ENCODE measurements around the gene CDC14A.

Gene CDC14A

DNA sequence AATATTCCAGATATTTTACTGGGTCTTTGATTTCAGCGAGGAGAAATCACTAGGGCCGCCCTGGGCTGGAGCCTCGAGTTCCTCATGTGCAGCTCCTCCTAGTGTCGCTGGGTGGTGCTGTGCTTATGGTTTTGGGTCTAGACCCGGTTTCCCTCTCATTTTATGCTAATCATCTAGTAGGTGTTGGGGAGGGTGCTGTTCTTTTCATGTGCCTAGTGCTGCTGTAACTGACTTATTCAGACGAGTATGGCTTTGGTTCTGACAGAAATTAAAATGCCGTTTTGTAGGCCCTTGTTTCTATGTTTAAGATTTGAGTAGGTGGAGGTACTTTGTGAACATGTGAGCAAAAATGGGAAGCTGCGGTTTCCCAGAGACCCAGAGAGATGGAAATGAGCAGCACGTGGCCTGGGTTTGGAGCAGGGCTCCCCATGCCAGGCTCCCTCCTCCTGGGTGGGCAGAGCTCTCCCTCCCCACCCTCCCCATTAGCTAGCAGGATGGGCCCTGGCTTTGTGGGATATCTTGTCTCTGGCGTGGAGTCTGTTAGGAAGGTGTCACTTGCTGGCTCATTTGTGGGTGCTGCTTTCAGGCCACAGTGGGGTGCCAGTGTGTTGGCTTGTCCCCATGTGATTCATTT, 111.6 kb downstream of the CDC14A start:
- no peaks in the 10 kb centered on the region for H3K27me3 ChIP-seq
- no peak for TF ChIP-seq Cebpa-rat (IDR thresholded peaks at IDR 0.05)
- peak overlapping the region; percentile 32 to 67 (median 52) for H3K4me2 ChIP-seq
- peak overlapping the region in 8 of 11 experiments; percentile 17 to 48 (median 30); a peak in 8 of 22 replicates for H3K9ac ChIP-seq
- H3K36me3 ChIP-seq: peaks cover 10 to 50% (median 30%) of the 10 kb centered on the region in 11 experiments; a peak in 21 of 22 replicates
- H4K20me1 ChIP-seq: no peaks in the 10 kb centered on the region
- H3K27ac ChIP-seq: peak overlapping the region in 9 of 11 experiments; percentile 11 to 68 (median 58); a peak in 14 of 22 replicates
- H3K4me1 ChIP-seq: peaks cover 10 to 32% (median 15%) of the 10 kb centered on the region in 10 experiments; a peak in 18 of 20 replicates
- no peaks in the 10 kb centered on the region for H3K9me3 ChIP-seq (replicated peaks in 1 of 11)
- H3K4me3 ChIP-seq: peak overlapping the region in 1 of 10 experiments; percentile 48; a peak in 3 of 20 replicates

- Histone ChIP-seq H3K27me3 (no peaks in the 10 kb centered on the region), H3K4me3 (no peak overlapping the region), H3K27ac (no peak overlapping the region), H3K4me2 (no peak overlapping the region), H3K4me1 (peaks cover 0 to 16% (median under 1%) of the 10 kb centered on the region in 10 experiments; a peak in 7 of 20 replicates), H3K9ac (no peak overlapping the region), H3K9me3 (replicated peaks in 1 of 11) (no peaks in the 10 kb centered on the region), H4K20me1 (no peaks in the 10 kb centered on the region), H3K36me3 (peaks cover 25 to 73% (median 51%) of the 10 kb centered on the region in 11 experiments; a peak in 21 of 22 replicates)
- TF ChIP-seq Cebpa-rat (IDR thresholded peaks at IDR 0.05): no peak
Observed at GRCh38 chr1:100469578-100469977, 117.3 kb downstream of the CDC14A start.

DNA sequence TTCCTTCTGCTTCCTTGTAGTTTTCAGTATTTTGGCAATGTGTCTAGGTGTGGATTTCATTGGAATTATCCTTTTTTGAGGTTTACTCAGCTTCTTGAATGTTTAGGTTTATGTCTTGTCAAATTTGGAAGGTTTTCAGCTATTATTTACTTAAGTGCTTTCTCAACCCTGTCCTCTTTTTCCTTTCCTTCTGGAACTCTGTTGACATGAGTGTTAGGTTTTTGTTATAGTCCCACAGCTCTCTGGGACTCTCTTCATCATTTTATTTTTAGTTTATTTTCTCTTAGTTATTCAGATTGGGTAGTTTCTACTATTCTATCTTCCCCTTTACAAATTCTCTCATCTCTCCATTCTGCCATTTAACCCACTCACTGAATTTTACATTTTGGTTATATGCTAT, 122.5 kb downstream of the CDC14A start:
- Histone ChIP-seq H4K20me1 (no peaks in the 10 kb centered on the region), H3K27me3 (no peaks in the 10 kb centered on the region), H3K4me1 (peaks cover 0 to 7% (median 3%) of the 10 kb centered on the region in 10 experiments; a peak in 6 of 20 replicates), H3K27ac (no peak overlapping the region), H3K4me2 (no peak overlapping the region), H3K9ac (no peak overlapping the region), H3K36me3 (peaks cover 26 to 65% (median 35%) of the 10 kb centered on the region in 11 experiments), H3K4me3 (no peak overlapping the region), H3K9me3 (replicated peaks in 1 of 11) (no peaks in the 10 kb centered on the region)
- no peak for TF ChIP-seq Cebpa-rat (IDR thresholded peaks at IDR 0.05)

DNA sequence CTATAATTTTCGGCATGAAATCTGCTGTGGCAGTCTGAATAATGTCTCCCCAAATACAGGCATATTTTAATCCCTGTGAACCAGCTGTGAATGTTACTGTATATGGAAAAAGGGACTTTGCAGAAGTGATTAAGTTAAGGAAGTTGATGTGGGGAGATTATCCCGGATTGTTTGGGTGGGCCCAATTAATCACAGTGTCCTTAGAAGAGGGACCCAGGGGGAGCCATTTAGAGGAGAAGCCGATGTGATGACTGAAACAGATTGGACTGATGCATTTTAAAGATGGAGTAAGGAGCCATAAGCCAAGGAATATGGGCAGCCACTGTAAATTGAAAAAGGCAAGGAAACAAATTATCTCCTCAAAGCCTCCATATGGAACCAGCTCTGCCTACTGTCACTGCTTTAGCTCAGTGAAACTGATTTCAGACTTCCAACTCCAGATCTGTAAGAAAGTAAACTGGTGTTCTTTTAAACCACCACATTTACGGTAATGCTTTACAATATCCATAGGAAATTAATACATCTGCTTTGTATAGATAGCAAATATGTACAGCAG, 124.5 kb downstream of the CDC14A start:
- no peaks in the 10 kb centered on the region for H3K27me3 ChIP-seq
- no peak overlapping the region for H3K9ac ChIP-seq
- no peak overlapping the region for H3K27ac ChIP-seq
- 0 out of 22 replicates have a peak, but pooled peaks cover 0 to 2% (median 0%) of the 10 kb centered on the region in 11 experiments for H3K9me3 ChIP-seq (replicated peaks in 1 of 11)
- no peaks in the 10 kb centered on the region for H4K20me1 ChIP-seq
- H3K4me1 ChIP-seq: peaks cover 0 to 7% (median 3%) of the 10 kb centered on the region in 10 experiments; a peak in 6 of 20 replicates
- TF ChIP-seq Cebpa-rat (IDR thresholded peaks at IDR 0.05): no peak
- peaks cover 37 to 73% (median 53%) of the 10 kb centered on the region in 11 experiments for H3K36me3 ChIP-seq
- no peak overlapping the region for H3K4me2 ChIP-seq
- no peak overlapping the region for H3K4me3 ChIP-seq

- Histone ChIP-seq H3K36me3 (peaks cover 35 to 83% (median 49%) of the 10 kb centered on the region in 11 experiments), H3K27me3 (no peaks in the 10 kb centered on the region), H3K27ac (no peak overlapping the region), H3K9me3 (replicated peaks in 1 of 11) (peaks cover 0 to 12% (median 0%) of the 10 kb centered on the region in 11 experiments; a peak in 3 of 22 replicates), H3K4me1 (peaks cover 0 to 7% (median 3%) of the 10 kb centered on the region in 10 experiments; a peak in 6 of 20 replicates), H3K4me3 (no peak overlapping the region), H3K9ac (no peak overlapping the region), H4K20me1 (no peaks in the 10 kb centered on the region), H3K4me2 (no peak overlapping the region)
- no peak for TF ChIP-seq Cebpa-rat (IDR thresholded peaks at IDR 0.05)
Observed at GRCh38 chr1:100478816-100479215, 126.5 kb downstream of the CDC14A start.

DNA sequence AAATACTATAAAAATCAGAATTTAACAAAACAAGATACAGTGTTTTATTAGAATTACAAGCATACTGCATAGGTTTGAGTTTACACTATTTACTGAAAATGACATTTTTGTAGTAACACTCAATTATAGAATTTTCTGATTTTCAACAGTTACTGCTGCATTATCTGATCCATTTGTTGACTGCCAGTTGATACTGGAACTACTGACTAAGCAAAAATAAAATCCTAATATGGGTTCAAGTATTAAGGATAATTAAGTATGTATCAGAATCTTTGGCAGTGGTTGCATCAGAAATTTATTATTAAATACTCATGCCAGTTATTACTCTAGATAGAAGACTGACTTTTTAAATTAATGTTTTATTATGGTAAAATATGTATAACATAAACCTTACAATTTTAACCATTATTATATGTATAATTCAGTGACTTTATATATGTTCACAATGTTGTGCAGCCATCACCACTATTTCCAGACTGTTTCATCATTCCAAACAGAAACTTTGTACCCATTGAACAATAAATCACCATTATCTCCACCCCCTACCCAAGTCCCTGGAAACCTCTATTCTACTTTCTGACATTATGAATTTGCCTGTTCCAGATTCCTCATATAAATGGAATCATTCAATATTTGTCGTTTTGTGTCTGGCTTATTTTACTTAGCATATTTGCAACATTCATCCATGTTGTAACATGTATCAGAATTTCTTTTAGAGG, 127.5 kb downstream of the CDC14A start:
- Histone ChIP-seq H4K20me1 (no peaks in the 10 kb centered on the region), H3K36me3 (peaks cover 35 to 89% (median 56%) of the 10 kb centered on the region in 11 experiments), H3K4me1 (peaks cover 0 to 7% (median 3%) of the 10 kb centered on the region in 10 experiments; a peak in 6 of 20 replicates), H3K27me3 (no peaks in the 10 kb centered on the region), H3K9me3 (replicated peaks in 1 of 11) (peaks cover 0 to 12% (median 0%) of the 10 kb centered on the region in 11 experiments; a peak in 3 of 22 replicates), H3K9ac (no peak overlapping the region), H3K4me2 (no peak overlapping the region), H3K4me3 (no peak overlapping the region), H3K27ac (no peak overlapping the region)
- TF ChIP-seq Cebpa-rat (IDR thresholded peaks at IDR 0.05): no peak

- Histone ChIP-seq H3K4me2 (no peak overlapping the region), H4K20me1 (no peaks in the 10 kb centered on the region), H3K4me3 (no peak overlapping the region), H3K27me3 (no peaks in the 10 kb centered on the region), H3K27ac (no peak overlapping the region), H3K9me3 (replicated peaks in 1 of 11) (peaks cover 0 to 12% (median 0%) of the 10 kb centered on the region in 11 experiments; a peak in 3 of 22 replicates), H3K4me1 (peaks cover 0 to 7% (median 3%) of the 10 kb centered on the region in 10 experiments; a peak in 6 of 20 replicates), H3K36me3 (peaks cover 38 to 89% (median 55%) of the 10 kb centered on the region in 11 experiments), H3K9ac (no peak overlapping the region)
- TF ChIP-seq Cebpa-rat (IDR thresholded peaks at IDR 0.05): no peak
Observed at GRCh38 chr1:100481303-100481702, 129.0 kb downstream of the CDC14A start.

DNA sequence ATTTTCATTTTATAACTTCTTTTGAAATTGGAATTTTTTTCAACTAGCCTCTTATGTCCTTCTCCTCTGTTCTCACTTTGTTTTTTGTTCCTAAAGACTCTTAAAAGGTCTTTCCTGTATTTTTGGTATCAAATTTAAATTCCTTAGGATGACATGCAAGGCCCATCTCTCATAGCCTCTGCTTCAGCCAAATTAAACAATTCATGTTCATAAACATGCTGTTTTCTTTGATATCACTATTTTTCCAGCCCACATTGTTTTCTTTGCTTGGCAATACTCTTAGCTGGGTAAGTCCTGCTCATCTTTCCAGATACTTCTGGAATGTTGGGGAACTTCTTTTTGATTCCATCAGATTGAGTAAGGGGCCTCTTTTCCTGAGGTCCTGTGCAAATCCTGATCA, 129.9 kb downstream of the CDC14A start:
- TF ChIP-seq Cebpa-rat (IDR thresholded peaks at IDR 0.05): no peak
- no peak overlapping the region for H3K4me3 ChIP-seq
- peaks cover 0 to 7% (median 3%) of the 10 kb centered on the region in 10 experiments; a peak in 6 of 20 replicates for H3K4me1 ChIP-seq
- no peaks in the 10 kb centered on the region for H4K20me1 ChIP-seq
- no peak overlapping the region for H3K9ac ChIP-seq
- H3K27me3 ChIP-seq: no peaks in the 10 kb centered on the region
- H3K9me3 ChIP-seq (replicated peaks in 1 of 11): peaks cover 0 to 12% (median 0%) of the 10 kb centered on the region in 11 experiments; a peak in 3 of 22 replicates
- peaks cover 31 to 87% (median 52%) of the 10 kb centered on the region in 11 experiments for H3K36me3 ChIP-seq
- H3K27ac ChIP-seq: no peak overlapping the region
- no peak overlapping the region for H3K4me2 ChIP-seq

GRCh38 chr1:100482748-100483147, 130.4 kb downstream of the CDC14A start:
- H3K4me3 ChIP-seq: no peak overlapping the region
- H3K27ac ChIP-seq: no peak overlapping the region
- no peak overlapping the region for H3K4me2 ChIP-seq
- H3K9ac ChIP-seq: no peak overlapping the region
- H4K20me1 ChIP-seq: no peaks in the 10 kb centered on the region
- H3K9me3 ChIP-seq (replicated peaks in 1 of 11): peaks cover 0 to 12% (median 0%) of the 10 kb centered on the region in 11 experiments; a peak in 3 of 22 replicates
- TF ChIP-seq Cebpa-rat (IDR thresholded peaks at IDR 0.05): no peak
- no peaks in the 10 kb centered on the region for H3K27me3 ChIP-seq
- H3K36me3 ChIP-seq: peaks cover 30 to 87% (median 52%) of the 10 kb centered on the region in 11 experiments
- peaks cover 0 to 7% (median 3%) of the 10 kb centered on the region in 10 experiments; a peak in 6 of 20 replicates for H3K4me1 ChIP-seq

Data from BLaER1 treated with 17β-estradiol and CSF1 and Interleukin-3, amounts not matched to agents 10 nM and 100 nM (cell line).